ENCODE measurements around the gene PAK3. TPM values are rescaled to one million over a fixed set of nuclear protein-coding genes. Genes with fewer than 3 reads are reported as not detected.

Gene PAK3
- total RNA-seq, 1 donor from 2014 or later, result 4.0 TPM

DNA sequence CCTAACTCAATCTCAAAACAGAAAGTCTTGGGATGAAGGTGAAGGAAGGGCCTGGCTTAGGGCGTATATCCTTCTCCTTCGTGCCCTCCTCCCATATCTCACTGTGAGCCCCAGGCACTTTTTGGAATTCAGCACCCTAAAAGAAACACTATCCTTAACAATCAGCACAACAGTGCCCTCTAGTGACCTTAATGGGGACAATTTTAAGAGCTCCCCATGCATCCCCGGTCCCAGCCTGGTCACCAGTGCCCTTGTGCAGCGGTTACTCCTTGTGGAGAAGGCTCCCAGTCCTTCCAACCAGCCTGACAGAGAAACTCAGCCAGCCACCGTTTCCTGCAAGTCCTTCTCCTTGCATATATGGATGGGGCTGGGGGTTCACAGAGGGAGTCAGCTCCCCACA lies 4.2 kb downstream of the PAK3 start:
- H3K36me3 Mint-ChIP-seq (ENCODE audit: low read depth, unreplicated experiment), result peaks cover 5% of the 10 kb centered on the region

DNA sequence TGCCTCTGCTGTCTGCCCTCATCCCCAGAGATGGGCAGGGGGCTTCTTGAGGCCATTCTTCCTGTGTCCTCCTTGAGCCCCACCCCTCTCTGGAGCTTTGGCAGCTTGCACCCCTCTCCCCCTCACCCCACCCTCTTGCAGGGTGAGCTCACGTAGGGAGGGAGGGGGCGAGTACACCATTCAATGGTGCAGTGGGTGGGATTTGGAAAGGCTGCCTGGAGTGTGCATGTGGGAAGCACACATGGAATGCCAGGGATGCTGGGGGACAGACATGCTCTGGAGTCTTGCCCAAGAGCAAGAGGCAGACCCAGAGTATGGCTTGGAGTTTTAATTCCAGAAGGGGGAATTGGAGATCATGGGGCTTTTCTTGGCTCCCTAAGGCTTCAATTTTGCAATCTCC lies 5.6 kb downstream of the PAK3 start:
- H3K9me3 Mint-ChIP-seq (ENCODE audit: unreplicated experiment), result no peaks in the 10 kb centered on the region
- H3K27ac Mint-ChIP-seq (ENCODE audit: unreplicated experiment), result no peak overlapping the region
- H3K36me3 Mint-ChIP-seq (ENCODE audit: low read depth, unreplicated experiment), result peaks cover 5% of the 10 kb centered on the region
- H3K27me3 Mint-ChIP-seq (ENCODE audit: unreplicated experiment), result peaks cover 5% of the 10 kb centered on the region
- no peaks in the 10 kb centered on the region for H3K4me1 Mint-ChIP-seq (ENCODE audit: unreplicated experiment)
- H3K4me3 Mint-ChIP-seq (ENCODE audit: unreplicated experiment), result no peak overlapping the region
- TF ChIP-seq, protein P1, sequence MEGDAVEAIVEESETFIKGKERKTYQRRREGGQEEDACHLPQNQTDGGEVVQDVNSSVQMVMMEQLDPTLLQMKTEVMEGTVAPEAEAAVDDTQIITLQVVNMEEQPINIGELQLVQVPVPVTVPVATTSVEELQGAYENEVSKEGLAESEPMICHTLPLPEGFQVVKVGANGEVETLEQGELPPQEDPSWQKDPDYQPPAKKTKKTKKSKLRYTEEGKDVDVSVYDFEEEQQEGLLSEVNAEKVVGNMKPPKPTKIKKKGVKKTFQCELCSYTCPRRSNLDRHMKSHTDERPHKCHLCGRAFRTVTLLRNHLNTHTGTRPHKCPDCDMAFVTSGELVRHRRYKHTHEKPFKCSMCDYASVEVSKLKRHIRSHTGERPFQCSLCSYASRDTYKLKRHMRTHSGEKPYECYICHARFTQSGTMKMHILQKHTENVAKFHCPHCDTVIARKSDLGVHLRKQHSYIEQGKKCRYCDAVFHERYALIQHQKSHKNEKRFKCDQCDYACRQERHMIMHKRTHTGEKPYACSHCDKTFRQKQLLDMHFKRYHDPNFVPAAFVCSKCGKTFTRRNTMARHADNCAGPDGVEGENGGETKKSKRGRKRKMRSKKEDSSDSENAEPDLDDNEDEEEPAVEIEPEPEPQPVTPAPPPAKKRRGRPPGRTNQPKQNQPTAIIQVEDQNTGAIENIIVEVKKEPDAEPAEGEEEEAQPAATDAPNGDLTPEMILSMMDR (IDR thresholded peaks at IDR 0.05; ENCODE audit: unreplicated experiment), result no peak
- DNase-seq (ENCODE audit: low spot score), result no peak

More for the DNA sequence above, 4.2 kb downstream of the PAK3 start:
- Mint-ChIP-seq H3K27ac (ENCODE audit: unreplicated experiment) (no peak overlapping the region), H3K27me3 (ENCODE audit: unreplicated experiment) (peaks cover 7% of the 10 kb centered on the region), H3K4me1 (ENCODE audit: unreplicated experiment) (no peaks in the 10 kb centered on the region), H3K4me3 (ENCODE audit: unreplicated experiment) (no peak overlapping the region), H3K9me3 (ENCODE audit: unreplicated experiment) (no peaks in the 10 kb centered on the region)
- TF ChIP-seq, protein P1 (IDR thresholded peaks at IDR 0.05; ENCODE audit: unreplicated experiment), result no peak
- DNase-seq (ENCODE audit: low spot score), result peak; percentile 21

DNA sequence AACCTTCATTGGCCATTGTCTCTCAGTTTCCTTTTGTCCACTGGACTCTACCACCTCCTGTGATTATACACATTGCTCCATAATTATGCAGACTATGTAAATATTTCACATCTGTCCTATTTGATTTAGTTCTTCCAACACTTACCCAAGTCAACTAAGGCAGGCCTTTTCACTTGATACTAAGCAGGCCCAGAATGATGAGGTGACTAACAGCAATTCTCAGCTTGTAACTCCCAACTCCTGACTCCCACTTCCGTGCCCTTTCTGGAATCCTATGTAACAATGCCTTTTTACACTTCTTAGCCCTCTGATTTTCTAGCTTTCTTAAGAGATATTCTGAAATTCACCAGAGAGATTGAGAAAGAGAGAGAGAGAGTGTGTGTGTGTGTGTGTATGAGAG lies 6.6 kb downstream of the PAK3 start:
- no peaks in the 10 kb centered on the region for H3K9me3 Mint-ChIP-seq (ENCODE audit: unreplicated experiment)
- no peak for DNase-seq (ENCODE audit: low spot score)
- no peak overlapping the region for H3K27ac Mint-ChIP-seq (ENCODE audit: unreplicated experiment)
- H3K27me3 Mint-ChIP-seq (ENCODE audit: unreplicated experiment), result peaks cover 5% of the 10 kb centered on the region
- H3K4me1 Mint-ChIP-seq (ENCODE audit: unreplicated experiment), result no peaks in the 10 kb centered on the region
- TF ChIP-seq, protein P1 (IDR thresholded peaks at IDR 0.05; ENCODE audit: unreplicated experiment), result no peak
- H3K36me3 Mint-ChIP-seq (ENCODE audit: low read depth, unreplicated experiment), result peaks cover 5% of the 10 kb centered on the region
- no peak overlapping the region for H3K4me3 Mint-ChIP-seq (ENCODE audit: unreplicated experiment)

DNA sequence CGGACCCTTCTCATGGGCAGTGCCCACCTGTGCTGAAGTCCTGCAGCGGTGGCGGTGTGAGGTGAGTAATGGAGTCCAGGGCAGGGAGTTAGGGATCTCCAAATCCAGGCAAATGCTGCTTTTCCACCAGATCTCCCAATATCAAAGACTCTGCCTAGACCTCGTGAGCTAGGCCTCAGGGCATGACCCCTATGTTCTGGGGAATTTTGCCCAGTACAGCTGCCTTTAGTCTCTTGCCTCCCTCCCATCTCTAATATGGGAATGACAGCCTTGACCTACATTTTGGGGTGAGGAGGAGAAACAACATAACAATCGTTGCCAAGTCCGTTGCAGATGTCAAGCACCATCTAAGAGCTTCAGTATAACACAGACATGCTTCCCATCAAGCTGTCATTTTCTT lies 7.3 kb downstream of the PAK3 start:
- Mint-ChIP-seq H3K4me1 (ENCODE audit: unreplicated experiment) (no peaks in the 10 kb centered on the region), H3K27ac (ENCODE audit: unreplicated experiment) (no peak overlapping the region), H3K27me3 (ENCODE audit: unreplicated experiment) (peaks cover under 1% of the 10 kb centered on the region), H3K4me3 (ENCODE audit: unreplicated experiment) (no peak overlapping the region), H3K36me3 (ENCODE audit: low read depth, unreplicated experiment) (peaks cover 5% of the 10 kb centered on the region), H3K9me3 (ENCODE audit: unreplicated experiment) (no peaks in the 10 kb centered on the region)
- TF ChIP-seq, protein P1 (IDR thresholded peaks at IDR 0.05; ENCODE audit: unreplicated experiment), result no peak
- no peak for DNase-seq (ENCODE audit: low spot score)

DNA sequence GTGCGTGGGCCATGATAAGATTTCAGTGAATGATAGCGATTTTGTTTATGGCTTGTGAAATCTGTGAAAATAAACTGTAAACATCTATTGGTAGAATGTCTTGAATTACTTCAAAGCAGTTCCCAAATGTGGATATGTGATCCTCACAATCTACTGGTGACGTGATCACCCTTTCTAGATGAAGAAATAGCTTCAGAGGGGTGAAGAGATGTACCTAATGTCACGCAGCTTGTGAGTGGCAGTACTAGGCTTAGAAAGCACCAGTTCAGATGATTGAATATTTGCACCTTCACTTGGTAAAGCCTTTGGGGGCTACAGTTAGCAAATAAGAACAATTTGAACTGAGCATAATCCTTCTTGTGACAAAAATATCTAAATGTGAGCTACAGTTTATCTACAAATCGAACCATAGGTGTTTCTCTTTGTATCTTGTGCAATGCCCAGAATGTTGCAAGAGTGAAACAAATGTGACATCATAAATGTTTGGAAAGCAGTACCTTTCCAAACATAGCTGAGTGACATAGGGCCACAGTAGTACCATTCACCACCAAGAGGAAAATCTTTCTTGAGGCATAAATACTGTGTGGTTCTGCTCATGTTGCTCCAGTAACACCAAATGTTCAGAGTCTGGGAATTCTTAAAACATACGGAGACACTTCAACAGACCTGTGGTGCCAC lies 14.2 kb downstream of the PAK3 start:
- Mint-ChIP-seq H3K36me3 (ENCODE audit: low read depth, unreplicated experiment) (no peaks in the 10 kb centered on the region), H3K9me3 (ENCODE audit: unreplicated experiment) (no peaks in the 10 kb centered on the region), H3K27ac (ENCODE audit: unreplicated experiment) (no peak overlapping the region)

More for the DNA sequence above, 14.2 kb downstream of the PAK3 start:
- TF ChIP-seq, protein P1 (IDR thresholded peaks at IDR 0.05; ENCODE audit: unreplicated experiment), result no peak
- no peak for DNase-seq (ENCODE audit: low spot score)
- Mint-ChIP-seq H3K27me3 (ENCODE audit: unreplicated experiment) (no peaks in the 10 kb centered on the region), H3K4me3 (ENCODE audit: unreplicated experiment) (no peak overlapping the region), H3K4me1 (ENCODE audit: unreplicated experiment) (no peaks in the 10 kb centered on the region)
